Measurements from ENCODE around the gene STAT3.

STAT3 gene

GRCh38 chr17:42413464-42414040 lies 25.3 kb upstream of the STAT3 start:
- TF ChIP-seq ZFX (IDR thresholded peaks at IDR 0.05; ENCODE audit: borderline replicate concordance), result no peak
- TF ChIP-seq, protein P1, sequence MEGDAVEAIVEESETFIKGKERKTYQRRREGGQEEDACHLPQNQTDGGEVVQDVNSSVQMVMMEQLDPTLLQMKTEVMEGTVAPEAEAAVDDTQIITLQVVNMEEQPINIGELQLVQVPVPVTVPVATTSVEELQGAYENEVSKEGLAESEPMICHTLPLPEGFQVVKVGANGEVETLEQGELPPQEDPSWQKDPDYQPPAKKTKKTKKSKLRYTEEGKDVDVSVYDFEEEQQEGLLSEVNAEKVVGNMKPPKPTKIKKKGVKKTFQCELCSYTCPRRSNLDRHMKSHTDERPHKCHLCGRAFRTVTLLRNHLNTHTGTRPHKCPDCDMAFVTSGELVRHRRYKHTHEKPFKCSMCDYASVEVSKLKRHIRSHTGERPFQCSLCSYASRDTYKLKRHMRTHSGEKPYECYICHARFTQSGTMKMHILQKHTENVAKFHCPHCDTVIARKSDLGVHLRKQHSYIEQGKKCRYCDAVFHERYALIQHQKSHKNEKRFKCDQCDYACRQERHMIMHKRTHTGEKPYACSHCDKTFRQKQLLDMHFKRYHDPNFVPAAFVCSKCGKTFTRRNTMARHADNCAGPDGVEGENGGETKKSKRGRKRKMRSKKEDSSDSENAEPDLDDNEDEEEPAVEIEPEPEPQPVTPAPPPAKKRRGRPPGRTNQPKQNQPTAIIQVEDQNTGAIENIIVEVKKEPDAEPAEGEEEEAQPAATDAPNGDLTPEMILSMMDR (IDR thresholded peaks at IDR 0.05), result no peak
- no peak overlapping the region for H3K27ac ChIP-seq

DNA sequence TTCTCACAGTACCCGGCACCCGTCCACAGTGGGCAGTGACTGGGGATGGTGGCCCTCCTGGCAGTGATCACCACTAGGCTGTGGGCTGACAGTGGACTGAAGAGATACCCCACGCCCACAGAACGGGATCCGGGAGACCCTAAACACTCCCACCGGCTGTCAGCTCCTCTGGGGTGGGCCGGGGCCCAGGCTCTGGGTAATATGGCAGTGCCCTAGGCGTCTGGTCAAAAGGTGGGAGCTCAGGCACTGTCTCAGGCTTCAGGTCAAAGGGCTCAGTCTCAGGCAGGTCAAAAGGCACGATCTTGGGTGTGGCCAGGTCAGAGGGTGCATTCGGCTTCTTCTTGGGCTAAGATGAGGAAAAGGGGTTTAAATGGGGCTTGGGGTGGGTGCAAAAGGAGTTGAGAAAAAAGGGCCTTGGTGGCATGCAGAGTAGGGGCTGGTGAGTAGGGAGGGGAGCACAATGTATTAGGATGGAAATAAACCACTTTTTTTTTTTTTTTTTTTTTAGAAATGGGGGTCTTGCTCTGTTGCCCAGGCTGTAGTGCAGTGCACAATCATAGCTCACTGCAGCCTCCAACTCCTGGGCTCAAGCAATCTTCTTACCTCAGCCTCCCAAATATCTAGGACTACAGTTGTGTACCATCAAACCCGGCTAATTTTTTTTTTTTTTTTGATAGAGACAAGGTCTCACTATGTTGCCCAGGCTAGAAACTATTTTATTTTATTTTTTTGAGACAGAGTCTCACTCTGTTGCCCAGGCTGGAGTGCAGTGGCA lies 23.9 kb upstream of the STAT3 start:
- TF ChIP-seq, protein P1 (IDR thresholded peaks at IDR 0.05), result no peak
- TF ChIP-seq ZFX (IDR thresholded peaks at IDR 0.05; ENCODE audit: borderline replicate concordance), result no peak
- H3K27ac ChIP-seq, result no peak overlapping the region

- H3K27ac ChIP-seq, result no peak overlapping the region
- no peak for TF ChIP-seq ZFX (IDR thresholded peaks at IDR 0.05; ENCODE audit: borderline replicate concordance)
- TF ChIP-seq, protein P1 (IDR thresholded peaks at IDR 0.05), result no peak
Measured at GRCh38 chr17:42411361-42411760, 23.1 kb upstream of the STAT3 start.

- TF ChIP-seq ZFX (IDR thresholded peaks at IDR 0.05; ENCODE audit: borderline replicate concordance), result no peak
- TF ChIP-seq, protein P1 (IDR thresholded peaks at IDR 0.05), result no peak
- no peak overlapping the region for H3K27ac ChIP-seq
Measured at GRCh38 chr17:42410319-42410685, 22.1 kb upstream of the STAT3 start.

DNA sequence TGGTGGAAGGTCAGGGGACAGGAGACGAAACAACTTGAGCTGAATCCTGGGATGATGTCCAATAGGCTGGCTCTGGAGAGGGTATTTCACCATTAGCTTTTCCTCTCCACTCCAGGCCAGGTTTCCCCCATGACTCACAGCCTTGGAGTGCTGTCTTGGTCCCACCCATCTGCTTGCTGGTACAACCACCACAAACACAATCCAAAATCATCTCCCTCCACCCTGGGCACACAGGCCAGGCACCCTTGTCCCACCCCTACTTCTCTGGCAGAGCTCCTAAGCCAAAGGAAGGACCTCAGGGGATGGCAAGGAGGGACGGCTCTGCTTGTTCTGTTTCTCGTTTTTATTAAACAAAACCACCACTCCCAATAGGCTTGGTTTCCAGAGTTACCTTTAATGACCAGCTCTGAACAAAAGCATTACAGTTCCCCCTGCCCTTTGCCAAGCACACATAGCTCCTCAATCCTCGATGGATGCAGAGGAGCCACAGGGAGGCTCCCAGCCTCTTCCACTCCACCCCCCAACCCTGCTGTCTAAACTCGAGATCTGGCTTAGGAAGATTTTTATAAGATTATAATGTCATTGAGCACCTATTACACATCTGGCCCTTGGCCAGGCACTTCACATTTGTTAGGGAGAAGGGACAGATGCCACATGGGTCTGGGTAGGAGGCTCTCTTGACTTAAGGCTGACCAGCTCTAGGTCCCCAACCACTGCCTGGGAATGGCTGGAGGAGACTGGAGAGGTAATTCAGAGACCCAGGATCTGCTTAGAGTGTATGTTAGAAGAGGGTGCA lies 21.5 kb upstream of the STAT3 start:
- no peak for TF ChIP-seq ZFX (IDR thresholded peaks at IDR 0.05; ENCODE audit: borderline replicate concordance)
- TF ChIP-seq, protein P1 (IDR thresholded peaks at IDR 0.05), result no peak

DNA sequence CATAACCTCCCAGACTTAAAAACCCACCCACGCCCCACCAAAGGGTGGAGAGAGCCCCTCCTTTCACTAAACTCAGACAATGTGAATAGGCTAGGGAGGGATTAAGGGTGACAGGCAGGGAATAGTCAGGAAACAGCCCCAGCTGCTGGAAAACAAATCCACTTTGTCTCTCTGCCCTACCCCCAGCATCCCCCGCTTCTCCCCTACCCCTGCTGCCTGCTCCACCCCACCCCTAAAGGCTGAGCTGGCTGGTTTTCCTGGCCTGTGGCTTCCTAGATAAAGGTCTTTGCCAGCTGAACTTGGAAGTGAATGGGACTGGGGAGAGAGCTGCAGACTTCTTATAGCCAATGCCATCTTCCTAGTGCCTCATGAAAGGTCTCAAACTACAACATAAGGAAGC lies 19.8 kb upstream of the STAT3 start:
- TF ChIP-seq, protein P1 (IDR thresholded peaks at IDR 0.05), result no peak
- no peak for TF ChIP-seq ZFX (IDR thresholded peaks at IDR 0.05; ENCODE audit: borderline replicate concordance)
- no peak overlapping the region for H3K27ac ChIP-seq

More for the DNA sequence above, 21.5 kb upstream of the STAT3 start:
- no peak overlapping the region for H3K27ac ChIP-seq

All from 22Rv1 (cell line).